Keratinocyte (primary cell): ENCODE data around the gene SSUH2.

Experiments
- EZH2 ChIP-seq: IDR thresholded peaks from one replicate; pipeline ENCODE4 v1.6.1; 2012; ENCODE audit warnings: inconsistent platforms, mild to moderate bottlenecking, low read length, moderate library complexity
- TF ChIP-seq, protein P1 (sequence below), 3 experiments: IDR thresholded peaks in 1 of 3; conservative IDR thresholded peaks in 1 of 3; optimal IDR thresholded peaks in 1 of 3; 2 replicates in 2 of 3; 3 replicates in 1 of 3; pipeline versions ENCODE3 to v1.5.1; 2011; ENCODE audit warnings: low read length in 3 of 3, mild to moderate bottlenecking in 3 of 3, moderate library complexity in 2 of 3, control low read depth in 1 of 3, inconsistent platforms in 1 of 3; ENCODE audit not compliant: insufficient read depth in 2 of 3; ENCODE audit errors: extremely low read depth in 1 of 3

DNA sequence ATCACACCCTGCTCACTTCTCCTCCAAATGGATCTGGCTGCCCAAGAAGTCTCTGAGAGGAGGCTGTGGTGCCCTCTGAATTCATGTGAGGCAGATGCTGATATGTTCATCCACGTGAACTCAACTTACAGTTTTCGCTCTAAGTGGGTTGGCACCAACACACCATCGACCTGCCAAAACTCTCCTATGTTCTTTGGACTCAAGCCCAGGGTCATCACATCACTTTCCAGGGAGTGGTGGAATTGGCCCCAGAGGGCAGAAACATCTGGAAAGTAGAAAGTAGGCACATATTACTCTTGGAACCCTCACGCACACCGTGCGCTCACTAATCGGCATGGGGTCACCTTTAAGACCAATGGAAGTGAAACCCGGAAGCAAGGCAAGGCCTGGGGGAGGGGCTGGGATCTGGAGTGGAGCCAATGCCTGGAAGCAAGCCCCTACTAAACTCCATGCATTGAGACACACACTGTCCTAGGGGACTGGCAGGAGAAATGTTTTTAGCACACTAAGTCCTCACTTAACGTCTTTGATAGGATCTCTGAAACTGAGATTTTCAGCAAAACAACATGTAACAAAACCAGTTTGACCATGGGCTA is 41.4 kb downstream of the SSUH2 start:
- no peak for TF ChIP-seq EZH2
- TF ChIP-seq, protein P1, sequence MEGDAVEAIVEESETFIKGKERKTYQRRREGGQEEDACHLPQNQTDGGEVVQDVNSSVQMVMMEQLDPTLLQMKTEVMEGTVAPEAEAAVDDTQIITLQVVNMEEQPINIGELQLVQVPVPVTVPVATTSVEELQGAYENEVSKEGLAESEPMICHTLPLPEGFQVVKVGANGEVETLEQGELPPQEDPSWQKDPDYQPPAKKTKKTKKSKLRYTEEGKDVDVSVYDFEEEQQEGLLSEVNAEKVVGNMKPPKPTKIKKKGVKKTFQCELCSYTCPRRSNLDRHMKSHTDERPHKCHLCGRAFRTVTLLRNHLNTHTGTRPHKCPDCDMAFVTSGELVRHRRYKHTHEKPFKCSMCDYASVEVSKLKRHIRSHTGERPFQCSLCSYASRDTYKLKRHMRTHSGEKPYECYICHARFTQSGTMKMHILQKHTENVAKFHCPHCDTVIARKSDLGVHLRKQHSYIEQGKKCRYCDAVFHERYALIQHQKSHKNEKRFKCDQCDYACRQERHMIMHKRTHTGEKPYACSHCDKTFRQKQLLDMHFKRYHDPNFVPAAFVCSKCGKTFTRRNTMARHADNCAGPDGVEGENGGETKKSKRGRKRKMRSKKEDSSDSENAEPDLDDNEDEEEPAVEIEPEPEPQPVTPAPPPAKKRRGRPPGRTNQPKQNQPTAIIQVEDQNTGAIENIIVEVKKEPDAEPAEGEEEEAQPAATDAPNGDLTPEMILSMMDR (optimal IDR thresholded peaks at IDR 0.05 in 1 of 3, IDR thresholded peaks at IDR 0.05 in 1 of 3, conservative IDR thresholded peaks at IDR 0.05 in 1 of 3; ENCODE audit: extremely low read depth in 1 of 3, insufficient read depth in 2 of 3, low read length in 3 of 3): no peak
